OCI-LY1 (cell line): ENCODE data around the gene PTPN3.

ENCODE experiments used
- H2AFZ ChIP-seq: fragments of 200-600 bp; sonication (generic), shearing (Covaris generic); 2 replicates; pipeline ENCODE4 v1.6.0; 2014; ENCODE audit warnings: antibody characterized with exemption, mild to moderate bottlenecking, low read length
- H3F3A ChIP-seq: fragments of 200-600 bp; sonication (generic), shearing (Covaris generic); 2 replicates; pipeline ENCODE4 v1.6.0; 2014; ENCODE audit warnings: mild to moderate bottlenecking, antibody characterized with exemption, low read length, moderate library complexity; ENCODE audit not compliant: insufficient read depth
- H3K27ac ChIP-seq: fragments of 200-600 bp; sonication (generic); 2 replicates; pipeline ENCODE4 v1.5.1; 2014; ENCODE audit warnings: low read length, mixed run types, mild to moderate bottlenecking, low read depth; ENCODE audit not compliant: poor library complexity, severe bottlenecking
- H3K27me3 ChIP-seq: fragments of 200-600 bp; sonication (generic); 2 replicates; pipeline ENCODE4 v1.6.0; 2014; ENCODE audit warnings: antibody characterized with exemption, mild to moderate bottlenecking, low read length, moderate library complexity; ENCODE audit not compliant: insufficient read depth
- H3K36me3 ChIP-seq: fragments of 200-600 bp; sonication (generic); 2 replicates; pipeline ENCODE4 v1.6.1; 2014; ENCODE audit warnings: mild to moderate bottlenecking, antibody characterized with exemption, low read length, moderate library complexity, mixed read lengths; ENCODE audit not compliant: insufficient read depth
- H3K4me1 ChIP-seq: fragments of 200-600 bp; sonication (generic); 2 replicates; pipeline ENCODE4 v1.5.1; 2014; ENCODE audit warnings: mild to moderate bottlenecking, low read length, moderate library complexity; ENCODE audit not compliant: insufficient read depth, severe bottlenecking
- H3K4me2 ChIP-seq: fragments of 200-600 bp; sonication (generic), shearing (Covaris generic); 2 replicates; pipeline ENCODE4 v1.6.1; 2014; ENCODE audit warnings: low read length
- H3K4me3 ChIP-seq: fragments of 200-600 bp; sonication (generic); 2 replicates; pipeline ENCODE4 v1.5.1; 2014; ENCODE audit warnings: low read length, low read depth, mild to moderate bottlenecking, mixed read lengths; ENCODE audit not compliant: poor library complexity, severe bottlenecking
- H3K79me2 ChIP-seq: fragments of 200-600 bp; shearing (Covaris generic); 2 replicates; pipeline ENCODE4 v1.6.1; 2016; ENCODE audit warnings: mixed run types, low read length, mixed read lengths; ENCODE audit not compliant: insufficient read depth
- H3K9ac ChIP-seq: fragments of 200-600 bp; sonication (generic), shearing (Covaris generic); 2 replicates; pipeline ENCODE4 v1.6.1; 2014; ENCODE audit warnings: mild to moderate bottlenecking, low read length, mixed read lengths
- H3K9me2 ChIP-seq: fragments of 200-600 bp; sonication (generic), shearing (Covaris generic); 2 replicates; pipeline ENCODE4 v1.6.1; 2014; ENCODE audit warnings: low read depth, mild to moderate bottlenecking, low read length, mixed read lengths
- H3K9me3 ChIP-seq: fragments of 200-600 bp; shearing (Covaris generic); 2 replicates; pipeline ENCODE4 v1.6.1; 2014; ENCODE audit warnings: low read length, mixed read lengths
- H4K20me1 ChIP-seq: fragments of 200-600 bp; sonication (generic), shearing (Covaris generic); 2 replicates; pipeline ENCODE4 v1.6.0; 2016; ENCODE audit warnings: mild to moderate bottlenecking, low read length; ENCODE audit not compliant: insufficient read depth
- CTCF ChIP-seq: fragments of 200-600 bp; sonication (generic), shearing (Covaris generic); IDR thresholded peaks from 2 replicates; pipeline ENCODE4 v1.5.1; 2017; ENCODE audit warnings: mild to moderate bottlenecking, antibody characterized with exemption, low read length, moderate library complexity, mixed read lengths
- EZH2 ChIP-seq: fragments of 200-600 bp; sonication (generic), shearing (Covaris generic); IDR thresholded peaks from 2 replicates; pipeline ENCODE4 v1.8.0; 2017; ENCODE audit warnings: borderline replicate concordance, mixed run types, mild to moderate bottlenecking, antibody characterized with exemption, low read length, moderate library complexity, mixed read lengths

Gene PTPN3

GRCh38 chr9:109519366-109519765, 21.3 kb upstream of the PTPN3 start:
- H3K4me3 ChIP-seq = no peak overlapping the region
- no peaks in the 10 kb centered on the region for H3K27me3 ChIP-seq
- H3K9me3 ChIP-seq = no peaks in the 10 kb centered on the region
- no peaks in the 10 kb centered on the region for H3K4me1 ChIP-seq
- no peaks in the 10 kb centered on the region for H3K36me3 ChIP-seq
- no peak overlapping the region for H3K9ac ChIP-seq
- H3K9me2 ChIP-seq = no peaks in the 10 kb centered on the region
- H3K4me2 ChIP-seq = no peak overlapping the region
- H3F3A ChIP-seq = no peaks in the 10 kb centered on the region
- TF ChIP-seq EZH2 = no peak
- TF ChIP-seq CTCF = no peak
- H3K79me2 ChIP-seq = no peaks in the 10 kb centered on the region
- H2AFZ ChIP-seq = no peak overlapping the region
- H3K27ac ChIP-seq = no peak overlapping the region
- H4K20me1 ChIP-seq = no peaks in the 10 kb centered on the region

GRCh38 chr9:109518621-109519335, 20.7 kb upstream of the PTPN3 start:
- H3K27ac ChIP-seq = no peak overlapping the region
- H3K79me2 ChIP-seq = no peaks in the 10 kb centered on the region
- TF ChIP-seq CTCF (no peak), EZH2 (no peak)
- H3F3A ChIP-seq = no peaks in the 10 kb centered on the region
- H2AFZ ChIP-seq = no peak overlapping the region
- no peaks in the 10 kb centered on the region for H3K9me2 ChIP-seq
- no peak overlapping the region for H3K4me3 ChIP-seq
- H3K27me3 ChIP-seq = no peaks in the 10 kb centered on the region
- H3K9me3 ChIP-seq = no peaks in the 10 kb centered on the region
- H3K4me1 ChIP-seq = no peaks in the 10 kb centered on the region
- H3K36me3 ChIP-seq = no peaks in the 10 kb centered on the region
- no peak overlapping the region for H3K9ac ChIP-seq
- H3K4me2 ChIP-seq = no peak overlapping the region
- no peaks in the 10 kb centered on the region for H4K20me1 ChIP-seq

- H3K79me2 ChIP-seq = no peaks in the 10 kb centered on the region
- H3F3A ChIP-seq = no peaks in the 10 kb centered on the region
- H2AFZ ChIP-seq = no peak overlapping the region
- H3K9me3 ChIP-seq = no peaks in the 10 kb centered on the region
- H3K4me3 ChIP-seq = no peak overlapping the region
- H3K36me3 ChIP-seq = no peaks in the 10 kb centered on the region
- H3K4me1 ChIP-seq = no peaks in the 10 kb centered on the region
- H3K9me2 ChIP-seq = no peaks in the 10 kb centered on the region
- H3K27me3 ChIP-seq = no peaks in the 10 kb centered on the region
- H4K20me1 ChIP-seq = no peaks in the 10 kb centered on the region
- H3K27ac ChIP-seq = no peak overlapping the region
- no peak overlapping the region for H3K4me2 ChIP-seq
- TF ChIP-seq EZH2 = no peak
- TF ChIP-seq CTCF = no peak
- H3K9ac ChIP-seq = no peak overlapping the region
Observed at GRCh38 chr9:109517901-109518377, 19.8 kb upstream of the PTPN3 start.
